OCI-LY1 (cell line): ENCODE results near the gene PRMT2.

ENCODE experiments used
- H2AFZ ChIP-seq: fragments of 200-600 bp; sonication (generic), shearing (Covaris generic); 2 replicates; pipeline ENCODE4 v1.6.0; 2014; ENCODE audit warnings: antibody characterized with exemption, mild to moderate bottlenecking, low read length
- H3F3A ChIP-seq: fragments of 200-600 bp; sonication (generic), shearing (Covaris generic); 2 replicates; pipeline ENCODE4 v1.6.0; 2014; ENCODE audit warnings: mild to moderate bottlenecking, antibody characterized with exemption, low read length, moderate library complexity; ENCODE audit not compliant: insufficient read depth
- H3K27ac ChIP-seq: fragments of 200-600 bp; sonication (generic); 2 replicates; pipeline ENCODE4 v1.5.1; 2014; ENCODE audit warnings: low read length, mixed run types, mild to moderate bottlenecking, low read depth; ENCODE audit not compliant: poor library complexity, severe bottlenecking
- H3K27me3 ChIP-seq: fragments of 200-600 bp; sonication (generic); 2 replicates; pipeline ENCODE4 v1.6.0; 2014; ENCODE audit warnings: antibody characterized with exemption, mild to moderate bottlenecking, low read length, moderate library complexity; ENCODE audit not compliant: insufficient read depth
- H3K36me3 ChIP-seq: fragments of 200-600 bp; sonication (generic); 2 replicates; pipeline ENCODE4 v1.6.1; 2014; ENCODE audit warnings: mild to moderate bottlenecking, antibody characterized with exemption, low read length, moderate library complexity, mixed read lengths; ENCODE audit not compliant: insufficient read depth
- H3K4me1 ChIP-seq: fragments of 200-600 bp; sonication (generic); 2 replicates; pipeline ENCODE4 v1.5.1; 2014; ENCODE audit warnings: mild to moderate bottlenecking, low read length, moderate library complexity; ENCODE audit not compliant: insufficient read depth, severe bottlenecking
- H3K4me2 ChIP-seq: fragments of 200-600 bp; sonication (generic), shearing (Covaris generic); 2 replicates; pipeline ENCODE4 v1.6.1; 2014; ENCODE audit warnings: low read length
- H3K4me3 ChIP-seq: fragments of 200-600 bp; sonication (generic); 2 replicates; pipeline ENCODE4 v1.5.1; 2014; ENCODE audit warnings: low read length, low read depth, mild to moderate bottlenecking, mixed read lengths; ENCODE audit not compliant: poor library complexity, severe bottlenecking
- H3K79me2 ChIP-seq: fragments of 200-600 bp; shearing (Covaris generic); 2 replicates; pipeline ENCODE4 v1.6.1; 2016; ENCODE audit warnings: mixed run types, low read length, mixed read lengths; ENCODE audit not compliant: insufficient read depth
- H3K9ac ChIP-seq: fragments of 200-600 bp; sonication (generic), shearing (Covaris generic); 2 replicates; pipeline ENCODE4 v1.6.1; 2014; ENCODE audit warnings: mild to moderate bottlenecking, low read length, mixed read lengths
- H3K9me2 ChIP-seq: fragments of 200-600 bp; sonication (generic), shearing (Covaris generic); 2 replicates; pipeline ENCODE4 v1.6.1; 2014; ENCODE audit warnings: low read depth, mild to moderate bottlenecking, low read length, mixed read lengths
- H3K9me3 ChIP-seq: fragments of 200-600 bp; shearing (Covaris generic); 2 replicates; pipeline ENCODE4 v1.6.1; 2014; ENCODE audit warnings: low read length, mixed read lengths
- H4K20me1 ChIP-seq: fragments of 200-600 bp; sonication (generic), shearing (Covaris generic); 2 replicates; pipeline ENCODE4 v1.6.0; 2016; ENCODE audit warnings: mild to moderate bottlenecking, low read length; ENCODE audit not compliant: insufficient read depth
- CTCF ChIP-seq: fragments of 200-600 bp; sonication (generic), shearing (Covaris generic); IDR thresholded peaks from 2 replicates; pipeline ENCODE4 v1.5.1; 2017; ENCODE audit warnings: mild to moderate bottlenecking, antibody characterized with exemption, low read length, moderate library complexity, mixed read lengths
- EZH2 ChIP-seq: fragments of 200-600 bp; sonication (generic), shearing (Covaris generic); IDR thresholded peaks from 2 replicates; pipeline ENCODE4 v1.8.0; 2017; ENCODE audit warnings: borderline replicate concordance, mixed run types, mild to moderate bottlenecking, antibody characterized with exemption, low read length, moderate library complexity, mixed read lengths

Gene PRMT2

GRCh38 chr21:46651121-46651520, 15.6 kb downstream of the PRMT2 start:
- Histone ChIP-seq H3F3A (no peaks in the 10 kb centered on the region), H4K20me1 (no peaks in the 10 kb centered on the region), H3K9me2 (no peaks in the 10 kb centered on the region), H3K79me2 (no peaks in the 10 kb centered on the region), H3K9ac (no peak overlapping the region), H3K36me3 (peaks cover 68% of the 10 kb centered on the region), H3K27me3 (no peaks in the 10 kb centered on the region), H3K27ac (no peak overlapping the region), H3K4me1 (no peaks in the 10 kb centered on the region), H3K4me3 (no peak overlapping the region), H2AFZ (no peak overlapping the region), H3K9me3 (peaks cover 14% of the 10 kb centered on the region), H3K4me2 (no peak overlapping the region)
- TF ChIP-seq EZH2 (no peak), CTCF (no peak)

GRCh38 chr21:46655230-46655629, 19.8 kb downstream of the PRMT2 start:
- Histone ChIP-seq H3F3A (no peaks in the 10 kb centered on the region), H3K27me3 (no peaks in the 10 kb centered on the region), H3K27ac (no peak overlapping the region), H3K9ac (no peak overlapping the region), H3K4me2 (no peak overlapping the region), H3K36me3 (peaks cover 43% of the 10 kb centered on the region), H3K79me2 (no peaks in the 10 kb centered on the region), H3K9me2 (no peaks in the 10 kb centered on the region), H3K4me1 (no peaks in the 10 kb centered on the region), H2AFZ (no peak overlapping the region), H4K20me1 (no peaks in the 10 kb centered on the region), H3K4me3 (no peak overlapping the region), H3K9me3 (peaks cover 17% of the 10 kb centered on the region)
- TF ChIP-seq CTCF (no peak), EZH2 (no peak)

- Histone ChIP-seq H3K9me2 (no peaks in the 10 kb centered on the region), H2AFZ (no peak overlapping the region), H3K9me3 (peaks cover 17% of the 10 kb centered on the region), H3K4me3 (no peak overlapping the region), H3K27ac (no peak overlapping the region), H3K79me2 (no peaks in the 10 kb centered on the region), H4K20me1 (no peaks in the 10 kb centered on the region), H3K4me2 (no peak overlapping the region), H3F3A (no peaks in the 10 kb centered on the region), H3K9ac (no peak overlapping the region), H3K4me1 (no peaks in the 10 kb centered on the region), H3K27me3 (no peaks in the 10 kb centered on the region), H3K36me3 (peaks cover 40% of the 10 kb centered on the region)
- no peak for TF ChIP-seq EZH2
- TF ChIP-seq CTCF, result no peak
Observed at GRCh38 chr21:46656820-46657219, 21.3 kb downstream of the PRMT2 start.
